ENCODE measurements around the gene TAF1A. TPM values are rescaled to one million over a fixed set of nuclear protein-coding genes. Genes with fewer than 3 reads are reported as not detected.

TAF1A gene
- total and polyA plus RNA-seq, 4 donors, result 1.8 to 13.7 (median 5.1) TPM

DNA sequence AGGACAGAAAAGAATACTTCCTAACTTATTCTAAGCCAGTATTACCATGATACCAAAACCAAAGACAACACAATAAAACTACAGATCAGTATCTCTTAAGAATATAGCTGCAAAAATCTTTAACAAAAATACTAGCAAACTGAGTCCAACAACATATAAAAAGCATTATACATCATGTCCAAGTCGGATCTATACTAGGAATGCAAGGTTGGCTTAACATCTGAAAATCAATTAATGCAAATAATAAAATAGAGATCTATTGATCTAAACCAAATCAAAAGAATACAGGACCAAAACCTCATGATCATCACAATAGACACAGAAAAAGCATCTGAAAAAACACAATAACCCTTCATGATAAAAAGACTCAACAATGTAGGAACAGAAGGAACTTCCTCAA lies 18.9 kb downstream of the TAF1A start:
- TF ChIP-seq, protein P1, sequence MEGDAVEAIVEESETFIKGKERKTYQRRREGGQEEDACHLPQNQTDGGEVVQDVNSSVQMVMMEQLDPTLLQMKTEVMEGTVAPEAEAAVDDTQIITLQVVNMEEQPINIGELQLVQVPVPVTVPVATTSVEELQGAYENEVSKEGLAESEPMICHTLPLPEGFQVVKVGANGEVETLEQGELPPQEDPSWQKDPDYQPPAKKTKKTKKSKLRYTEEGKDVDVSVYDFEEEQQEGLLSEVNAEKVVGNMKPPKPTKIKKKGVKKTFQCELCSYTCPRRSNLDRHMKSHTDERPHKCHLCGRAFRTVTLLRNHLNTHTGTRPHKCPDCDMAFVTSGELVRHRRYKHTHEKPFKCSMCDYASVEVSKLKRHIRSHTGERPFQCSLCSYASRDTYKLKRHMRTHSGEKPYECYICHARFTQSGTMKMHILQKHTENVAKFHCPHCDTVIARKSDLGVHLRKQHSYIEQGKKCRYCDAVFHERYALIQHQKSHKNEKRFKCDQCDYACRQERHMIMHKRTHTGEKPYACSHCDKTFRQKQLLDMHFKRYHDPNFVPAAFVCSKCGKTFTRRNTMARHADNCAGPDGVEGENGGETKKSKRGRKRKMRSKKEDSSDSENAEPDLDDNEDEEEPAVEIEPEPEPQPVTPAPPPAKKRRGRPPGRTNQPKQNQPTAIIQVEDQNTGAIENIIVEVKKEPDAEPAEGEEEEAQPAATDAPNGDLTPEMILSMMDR (IDR thresholded peaks at IDR 0.05; ENCODE audit: control extremely low read depth, extremely low read depth), result no peak
- WGBS, 2 donors, result 95 to 98% methylated on average over 1 of the region's 1 CpG

DNA sequence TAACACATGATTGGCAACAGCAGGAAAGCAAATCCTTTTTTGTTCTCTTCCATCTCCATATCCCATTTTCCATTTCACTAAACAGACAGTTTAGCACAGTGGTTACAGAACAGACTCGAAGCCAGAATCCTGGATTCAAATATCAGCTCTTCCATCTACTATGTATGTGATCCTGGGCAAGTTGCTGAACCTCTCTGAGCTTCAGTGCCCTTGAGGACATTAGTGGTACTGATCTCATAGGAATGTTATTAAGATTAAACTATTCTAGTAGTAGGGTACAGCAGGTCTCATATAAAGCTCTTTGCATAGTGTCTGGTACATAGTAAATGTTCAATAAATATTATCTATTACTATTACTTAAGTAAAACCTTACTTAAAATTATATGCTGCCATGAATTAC lies 28.1 kb downstream of the TAF1A start:
- peaks cover 0 to 13% (median 0%) of the 10 kb centered on the region in 5 donors for H3K4me1 ChIP-seq (ENCODE audit: control insufficient read depth in 5 of 5, insufficient read depth in 5 of 5, low read length in 5 of 5)
- no peak overlapping the region for H3K4me3 ChIP-seq
- peaks cover 11 to 31% (median 20%) of the 10 kb centered on the region in 4 donors for H3K36me3 ChIP-seq (ENCODE audit: control insufficient read depth in 4 of 4, insufficient read depth in 4 of 4, low read length in 4 of 4)
- no peak overlapping the region for H3K9ac ChIP-seq (ENCODE audit: insufficient read depth in 1 of 2, low read length in 2 of 2)
- DNase-seq, result no peak
- no peaks in the 10 kb centered on the region for H3K27me3 ChIP-seq (ENCODE audit: control insufficient read depth in 3 of 3, insufficient read depth in 3 of 3, low read length in 2 of 3)
- TF ChIP-seq, protein P1 (IDR thresholded peaks at IDR 0.05; ENCODE audit: control extremely low read depth, extremely low read depth), result no peak
- no peak overlapping the region for H3K27ac ChIP-seq (ENCODE audit: low read depth in 1 of 2, low read length in 1 of 2)
- ATAC-seq (ENCODE audit: insufficient read depth, low FRiP score), result no peak
- no peaks in the 10 kb centered on the region for H3K9me3 ChIP-seq (ENCODE audit: control insufficient read depth in 4 of 4, insufficient read depth in 3 of 4, low read length in 3 of 4)
- WGBS, 2 donors, result 88 to 97% methylated on average over 1 of the region's 1 CpG

More for the DNA sequence above, 18.9 kb downstream of the TAF1A start:
- H3K9me3 ChIP-seq (ENCODE audit: control insufficient read depth in 4 of 4, insufficient read depth in 3 of 4, low read length in 3 of 4), result no peaks in the 10 kb centered on the region
- DNase-seq (no peak), ATAC-seq (ENCODE audit: insufficient read depth, low FRiP score) (no peak)
- no peak overlapping the region for H3K4me3 ChIP-seq
- H3K36me3 ChIP-seq (ENCODE audit: control insufficient read depth in 4 of 4, insufficient read depth in 4 of 4, low read length in 4 of 4), result peaks cover 8 to 14% (median 12%) of the 10 kb centered on the region in 4 donors
- no peak overlapping the region for H3K27ac ChIP-seq (ENCODE audit: low read depth in 1 of 2, low read length in 1 of 2)
- no peaks in the 10 kb centered on the region for H3K27me3 ChIP-seq (ENCODE audit: control insufficient read depth in 3 of 3, insufficient read depth in 3 of 3, low read length in 2 of 3)
- no peak overlapping the region for H3K9ac ChIP-seq (ENCODE audit: insufficient read depth in 1 of 2, low read length in 2 of 2)
- H3K4me1 ChIP-seq (ENCODE audit: control insufficient read depth in 5 of 5, insufficient read depth in 5 of 5, low read length in 5 of 5), result no peaks in the 10 kb centered on the region

DNA sequence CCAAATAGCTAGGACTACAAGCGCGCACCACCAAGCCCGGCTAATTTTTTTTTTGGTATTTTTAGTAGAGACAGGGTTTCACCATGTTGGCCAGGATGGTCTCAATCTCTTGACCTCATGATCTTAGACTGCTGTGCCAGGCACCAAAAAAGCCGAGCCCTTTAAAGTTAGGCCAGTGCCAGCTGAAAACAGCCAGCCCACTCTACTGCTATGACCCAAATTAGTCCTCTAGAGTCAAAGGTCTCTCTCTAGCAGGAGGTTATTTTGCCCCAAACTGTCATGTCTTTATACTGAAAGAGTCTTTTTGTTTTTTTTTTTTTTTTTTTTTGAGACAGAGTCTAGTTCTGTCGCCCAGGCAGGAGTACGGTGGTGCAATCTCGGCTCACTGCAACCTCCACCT lies 32.2 kb downstream of the TAF1A start:
- TF ChIP-seq, protein P1 (IDR thresholded peaks at IDR 0.05; ENCODE audit: control extremely low read depth, extremely low read depth), result no peak

DNA sequence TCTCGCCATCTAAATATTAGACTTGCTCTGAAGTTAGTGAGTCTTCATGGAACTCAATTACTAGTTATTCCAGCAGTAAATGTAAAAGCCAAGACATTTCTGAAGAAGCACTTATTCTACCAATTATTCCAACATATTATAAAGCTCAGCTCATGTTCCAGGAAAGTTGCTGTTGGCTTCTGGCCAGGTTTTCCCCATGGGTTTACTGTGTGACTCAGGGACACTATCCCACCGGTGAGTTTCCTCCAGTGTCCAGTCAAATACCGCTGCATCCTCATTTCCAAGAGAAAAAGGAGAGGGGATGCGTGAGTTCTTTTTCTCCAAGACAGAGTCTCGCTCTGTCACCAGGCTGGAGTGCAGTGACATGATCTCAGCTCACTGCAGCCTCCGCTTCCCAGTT lies 32.6 kb downstream of the TAF1A start:
- H3K27me3 ChIP-seq (ENCODE audit: control insufficient read depth in 3 of 3, insufficient read depth in 3 of 3, low read length in 2 of 3), result no peaks in the 10 kb centered on the region
- no peak for ATAC-seq (ENCODE audit: insufficient read depth, low FRiP score)
- DNase-seq, result no peak
- peaks cover 10 to 32% (median 17%) of the 10 kb centered on the region in 4 donors for H3K36me3 ChIP-seq (ENCODE audit: control insufficient read depth in 4 of 4, insufficient read depth in 4 of 4, low read length in 4 of 4)
- no peaks in the 10 kb centered on the region for H3K9me3 ChIP-seq (ENCODE audit: control insufficient read depth in 4 of 4, insufficient read depth in 3 of 4, low read length in 3 of 4)
- H3K9ac ChIP-seq (ENCODE audit: insufficient read depth in 1 of 2, low read length in 2 of 2), result no peak overlapping the region
- H3K4me1 ChIP-seq (ENCODE audit: control insufficient read depth in 5 of 5, insufficient read depth in 5 of 5, low read length in 5 of 5), result no peaks in the 10 kb centered on the region
- no peak overlapping the region for H3K27ac ChIP-seq (ENCODE audit: low read depth in 1 of 2, low read length in 1 of 2)
- TF ChIP-seq, protein P1 (IDR thresholded peaks at IDR 0.05; ENCODE audit: control extremely low read depth, extremely low read depth), result no peak
- 78 to 86% methylated on average over 6 of the region's 6 CpGs for WGBS, 2 donors
- no peak overlapping the region for H3K4me3 ChIP-seq

More for the DNA sequence above, 32.2 kb downstream of the TAF1A start:
- Histone ChIP-seq H3K9ac (ENCODE audit: insufficient read depth in 1 of 2, low read length in 2 of 2) (no peak overlapping the region), H3K27me3 (ENCODE audit: control insufficient read depth in 3 of 3, insufficient read depth in 3 of 3, low read length in 2 of 3) (no peaks in the 10 kb centered on the region), H3K36me3 (ENCODE audit: control insufficient read depth in 4 of 4, insufficient read depth in 4 of 4, low read length in 4 of 4) (peaks cover 10 to 32% (median 17%) of the 10 kb centered on the region in 4 donors), H3K9me3 (ENCODE audit: control insufficient read depth in 4 of 4, insufficient read depth in 3 of 4, low read length in 3 of 4) (no peaks in the 10 kb centered on the region), H3K27ac (ENCODE audit: low read depth in 1 of 2, low read length in 1 of 2) (no peak overlapping the region), H3K4me3 (no peak overlapping the region), H3K4me1 (ENCODE audit: control insufficient read depth in 5 of 5, insufficient read depth in 5 of 5, low read length in 5 of 5) (peaks cover 0 to 2% (median 0%) of the 10 kb centered on the region in 5 donors)
- WGBS, 2 donors, result 94 to 98% methylated on average over 7 of the region's 7 CpGs
- no peak for ATAC-seq (ENCODE audit: insufficient read depth, low FRiP score)
- DNase-seq, result no peak
